ENCODE results near the gene GDF3. TPM values are rescaled to one million over a fixed set of nuclear protein-coding genes. Genes with fewer than 3 reads are reported as not detected.

Gene GDF3
- total RNA-seq, 1 donor from 2014 or later, result not detected

- no peak overlapping the region for H3K4me3 Mint-ChIP-seq
Measured at GRCh38 chr12:7666595-7666994, 29.0 kb downstream of the GDF3 start.

DNA sequence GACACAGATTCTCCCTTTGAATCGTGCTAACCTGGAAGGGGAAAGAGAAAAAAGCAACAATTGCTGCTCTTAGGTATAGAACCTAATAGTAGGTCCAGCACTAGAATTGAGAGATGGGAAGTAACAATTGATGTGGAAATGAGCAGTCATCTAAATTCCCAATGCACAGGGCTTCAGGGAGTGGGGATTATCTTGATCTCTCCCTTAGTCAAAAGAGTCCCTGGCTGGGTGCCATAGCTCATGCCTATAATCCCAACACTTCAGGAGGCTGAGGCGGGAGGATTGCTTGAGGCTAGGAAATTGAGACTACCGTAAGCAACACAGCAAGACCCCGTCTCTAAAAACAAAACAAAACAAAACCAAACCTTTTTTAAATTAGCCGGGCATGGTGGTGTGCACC lies 33.8 kb downstream of the GDF3 start:
- no peak for TF ChIP-seq CTCF (conservative IDR thresholded peaks at IDR 0.05)
- H3K4me3 Mint-ChIP-seq, result no peak overlapping the region
- H3K9me3 Mint-ChIP-seq, result no peaks in the 10 kb centered on the region
- peaks cover 5% of the 10 kb centered on the region for H3K27me3 Mint-ChIP-seq (ENCODE audit: low read depth)
- H3K36me3 Mint-ChIP-seq (ENCODE audit: low read depth), result no peaks in the 10 kb centered on the region
- no peaks in the 10 kb centered on the region for H3K4me1 Mint-ChIP-seq
- DNase-seq (ENCODE audit: low read depth, low spot score), result no peak
- H3K27ac Mint-ChIP-seq (ENCODE audit: unreplicated experiment), result no peak overlapping the region

More at GRCh38 chr12:7666595-7666994, 29.0 kb downstream of the GDF3 start:
- H3K36me3 Mint-ChIP-seq (ENCODE audit: low read depth), result no peaks in the 10 kb centered on the region
- H3K9me3 Mint-ChIP-seq, result no peaks in the 10 kb centered on the region
- no peak overlapping the region for H3K27ac Mint-ChIP-seq (ENCODE audit: unreplicated experiment)
- no peak for TF ChIP-seq CTCF (conservative IDR thresholded peaks at IDR 0.05)
- DNase-seq (ENCODE audit: low read depth, low spot score), result no peak
- peaks cover 5% of the 10 kb centered on the region for H3K27me3 Mint-ChIP-seq (ENCODE audit: low read depth)
- no peaks in the 10 kb centered on the region for H3K4me1 Mint-ChIP-seq

GRCh38 chr12:7656121-7656520 lies 39.5 kb downstream of the GDF3 start:
- H3K4me1 Mint-ChIP-seq, result no peaks in the 10 kb centered on the region
- TF ChIP-seq CTCF (conservative IDR thresholded peaks at IDR 0.05), result no peak
- DNase-seq (ENCODE audit: low read depth, low spot score), result no peak
- no peak overlapping the region for H3K4me3 Mint-ChIP-seq
- H3K36me3 Mint-ChIP-seq (ENCODE audit: low read depth), result no peaks in the 10 kb centered on the region
- no peak overlapping the region for H3K27ac Mint-ChIP-seq (ENCODE audit: unreplicated experiment)
- H3K9me3 Mint-ChIP-seq, result no peaks in the 10 kb centered on the region
- H3K27me3 Mint-ChIP-seq (ENCODE audit: low read depth), result no peaks in the 10 kb centered on the region

GRCh38 chr12:7650091-7650490 lies 45.5 kb downstream of the GDF3 start:
- H3K27ac Mint-ChIP-seq (ENCODE audit: unreplicated experiment), result no peak overlapping the region
- peaks cover 3% of the 10 kb centered on the region for H3K4me1 Mint-ChIP-seq
- no peaks in the 10 kb centered on the region for H3K36me3 Mint-ChIP-seq (ENCODE audit: low read depth)
- TF ChIP-seq CTCF (conservative IDR thresholded peaks at IDR 0.05), result no peak
- H3K9me3 Mint-ChIP-seq, result no peaks in the 10 kb centered on the region
- peaks cover 2% of the 10 kb centered on the region for H3K27me3 Mint-ChIP-seq (ENCODE audit: low read depth)
- DNase-seq (ENCODE audit: low read depth, low spot score), result no peak
- H3K4me3 Mint-ChIP-seq, result no peak overlapping the region

- H3K27ac Mint-ChIP-seq (ENCODE audit: unreplicated experiment), result no peak overlapping the region
Measured at GRCh38 chr12:7647071-7647470, 48.5 kb downstream of the GDF3 start.

More at GRCh38 chr12:7647071-7647470, 48.5 kb downstream of the GDF3 start:
- H3K9me3 Mint-ChIP-seq, result no peaks in the 10 kb centered on the region
- no peak for DNase-seq (ENCODE audit: low read depth, low spot score)
- peaks cover 2% of the 10 kb centered on the region for H3K27me3 Mint-ChIP-seq (ENCODE audit: low read depth)
- H3K4me1 Mint-ChIP-seq, result peaks cover 3% of the 10 kb centered on the region
- no peaks in the 10 kb centered on the region for H3K36me3 Mint-ChIP-seq (ENCODE audit: low read depth)
- TF ChIP-seq CTCF (conservative IDR thresholded peaks at IDR 0.05), result no peak
- H3K4me3 Mint-ChIP-seq, result no peak overlapping the region
